Dedifferentiated amniotic fluid mesenchymal stem cell (primary cell): ENCODE measurements around the gene CCN2.
A peak's percentile ranks its signal among the peaks of the same experiment; 100 is the strongest.
"Not testable (repeated sequence)": the region's sequence is repeated elsewhere in the genome, so short reads cannot be mapped to it uniquely, and the experiment has no call there.

Source experiments
- DNase-seq: peaks from one replicate; pipeline ENCODE4 v3.0.0-alpha.2; 2016; ENCODE audit errors: extremely low spot score

The CCN2 gene

GRCh38 chr6:131910956-131911355 lies 40.2 kb downstream of the CCN2 start:
- DNase-seq: no peak

- DNase-seq: no peak
Measured at GRCh38 chr6:131910219-131910589, 41.0 kb downstream of the CCN2 start.

GRCh38 chr6:131909408-131910218 lies 41.6 kb downstream of the CCN2 start:
- DNase-seq: peak; percentile 78

- DNase-seq: not testable (repeated sequence)
Measured at GRCh38 chr6:131908787-131909186, 42.4 kb downstream of the CCN2 start.

GRCh38 chr6:131903734-131904133 lies 47.4 kb downstream of the CCN2 start:
- DNase-seq: not testable (repeated sequence)

GRCh38 chr6:131901326-131901873 lies 49.8 kb downstream of the CCN2 start:
- DNase-seq: not testable (repeated sequence)

GRCh38 chr6:131900231-131900630 lies 50.9 kb downstream of the CCN2 start:
- DNase-seq: no peak

GRCh38 chr6:131898718-131899117 lies 52.5 kb downstream of the CCN2 start:
- no peak for DNase-seq
